GM23338 (cell line): ENCODE data around the gene B4GALT2. TPM values are rescaled to one million over a fixed set of nuclear protein-coding genes. Genes with fewer than 3 reads are reported as not detected.

ENCODE experiments used
- ATAC-seq: fragments of 200-7000 bp; cut with Tn5 transposase; 3 replicates; pipeline ENCODE4 v1.9.1; 2020
- DNase-seq: peaks from one replicate; pipeline ENCODE4 v3.0.0-alpha.2; 2015; ENCODE audit warnings: low spot score
- H2AFZ ChIP-seq: fragments of 200-600 bp; sonication (generic); 2 replicates; pipeline ENCODE4 v1.8.0; 2016; ENCODE audit warnings: antibody characterized with exemption, mild to moderate bottlenecking, moderate library complexity
- H3F3A ChIP-seq: fragments of 200-600 bp; sonication (generic); replicated peaks from 2 replicates; pipeline ENCODE4 v1.8.0; 2017; ENCODE audit warnings: antibody characterized with exemption, mixed run types, low read depth
- H3K27ac ChIP-seq: fragments of 200-600 bp; sonication (generic); 2 replicates; pipeline ENCODE4 v1.6.1; 2016; ENCODE audit warnings: low read depth
- H3K27me3 ChIP-seq: fragments of 200-600 bp; sonication (generic); 2 replicates; pipeline ENCODE4 v1.8.0; 2016; ENCODE audit warnings: mild to moderate bottlenecking, mixed run types, moderate library complexity; ENCODE audit not compliant: insufficient read depth
- H3K36me3 ChIP-seq: fragments of 200-600 bp; sonication (generic); 2 replicates; pipeline ENCODE4 v1.8.0; 2016; ENCODE audit warnings: mild to moderate bottlenecking; ENCODE audit not compliant: insufficient read depth
- H3K4me1 ChIP-seq: fragments of 200-600 bp; sonication (generic); 2 replicates; pipeline ENCODE4 v1.8.0; 2016; ENCODE audit warnings: mild to moderate bottlenecking, moderate library complexity; ENCODE audit not compliant: insufficient read depth
- H3K4me2 ChIP-seq: fragments of 200-600 bp; sonication (generic); 2 replicates; pipeline ENCODE4 v1.7.1; 2017; ENCODE audit warnings: mixed run types
- H3K4me3 ChIP-seq: fragments of 200-600 bp; sonication (generic); 2 replicates; pipeline ENCODE4 v1.6.1; 2016; ENCODE audit warnings: mixed run types
- H3K79me2 ChIP-seq: fragments of 200-600 bp; sonication (generic); replicated peaks from 2 replicates; pipeline ENCODE4 v1.8.0; 2017; ENCODE audit warnings: mild to moderate bottlenecking; ENCODE audit not compliant: insufficient read depth
- H3K9me2 ChIP-seq: fragments of 200-600 bp; sonication (generic); 2 replicates; pipeline ENCODE4 v1.8.0; 2017; ENCODE audit not compliant: insufficient read depth
- H4K20me1 ChIP-seq: fragments of 200-600 bp; sonication (generic); replicated peaks from 2 replicates; pipeline ENCODE4 v1.8.0; 2017; ENCODE audit warnings: mild to moderate bottlenecking; ENCODE audit not compliant: insufficient read depth
- H3K27ac Mint-ChIP-seq: 2 replicates; pipeline ENCODE4 v1.8.0; 2020; ENCODE audit warnings: inconsistent platforms, mild to moderate bottlenecking, moderate library complexity, mixed read lengths
- H3K27me3 Mint-ChIP-seq: 3 replicates; pipeline ENCODE4 v1.8.0; 2022; ENCODE audit warnings: low read depth, mild to moderate bottlenecking, moderate library complexity, mixed read lengths, inconsistent platforms; ENCODE audit not compliant: insufficient read depth, poor library complexity
- H3K36me3 Mint-ChIP-seq: 3 replicates; pipeline ENCODE4 v1.8.0; 2021; ENCODE audit warnings: low read depth, mild to moderate bottlenecking, inconsistent platforms, moderate library complexity, mixed read lengths
- H3K4me1 Mint-ChIP-seq: 3 replicates; pipeline ENCODE4 v1.8.0; 2020; ENCODE audit warnings: mild to moderate bottlenecking, inconsistent platforms, mixed read lengths
- H3K4me3 Mint-ChIP-seq: 3 replicates; pipeline ENCODE4 v1.8.0; 2021; ENCODE audit warnings: moderate library complexity, mild to moderate bottlenecking, inconsistent platforms, mixed read lengths
- H3K9me3 Mint-ChIP-seq: 3 replicates; pipeline ENCODE4 v1.8.0; 2020; ENCODE audit warnings: moderate library complexity, mild to moderate bottlenecking, inconsistent platforms, mixed read lengths
- CREB1 ChIP-seq: fragments of 250-450 bp; sonication (Bioruptor Pico); IDR thresholded peaks from 2 replicates; pipeline ENCODE4 v1.5.0; 2020; ENCODE audit warnings: low read depth, mild to moderate bottlenecking, moderate library complexity
- EZH2 ChIP-seq: fragments of 200-600 bp; sonication (generic); IDR thresholded peaks from one replicate; pipeline ENCODE4 v1.8.0; 2017; ENCODE audit warnings: antibody characterized with exemption, mild to moderate bottlenecking, low read depth; ENCODE audit not compliant: unreplicated experiment
- EZH2phosphoT487 ChIP-seq: fragments of 200-600 bp; sonication (generic); IDR thresholded peaks from one replicate; pipeline ENCODE4 v1.8.1; 2018; ENCODE audit warnings: antibody characterized with exemption; ENCODE audit not compliant: unreplicated experiment
- NANOG ChIP-seq: IDR thresholded peaks from 2 replicates; pipeline ENCODE4 v1.6.1; 2016; ENCODE audit warnings: antibody characterized with exemption, borderline replicate concordance
- STAT1 ChIP-seq: IDR thresholded peaks from one replicate; pipeline ENCODE4 v1.6.1; 2016; ENCODE audit warnings: antibody characterized with exemption; ENCODE audit not compliant: unreplicated experiment
- ZNF114 ChIP-seq: fragments of 250-450 bp; sonication (Bioruptor Pico); IDR thresholded peaks from 2 replicates; pipeline ENCODE4 v1.5.0; 2020; ENCODE audit warnings: mild to moderate bottlenecking, moderate library complexity
- ZNF331 ChIP-seq: fragments of 250-450 bp; sonication (Bioruptor Pico); IDR thresholded peaks from 2 replicates; pipeline ENCODE4 v1.5.0; 2020; ENCODE audit warnings: low read depth, mild to moderate bottlenecking, moderate library complexity
- polyA plus RNA-seq: library from polyadenylated mRNA; unstranded; fragments of >200 nt; fragmentation: Nextera tagmentation; extraction: Ambion mirVana; gene quantifications from 2 replicates; pipeline ENCODE4 v1.2.1, GENCODE V29; 2016
- total RNA-seq: library from RNA; depleted of rRNA; stranded (reverse); fragments of >200 nt; shearing (Covaris generic); gene quantifications from 2 replicates; pipeline ENCODE4 v1.2.3, GENCODE V29; 2014
- TF ChIP-seq, protein P1 (sequence below): fragments of 250-450 bp; sonication (Bioruptor Pico); IDR thresholded peaks from 2 replicates; pipeline ENCODE4 v1.5.0; 2020; ENCODE audit warnings: mild to moderate bottlenecking, moderate library complexity
- TF ChIP-seq, protein P2 (sequence below): IDR thresholded peaks from one replicate; pipeline ENCODE4 v1.6.1; 2018; ENCODE audit warnings: antibody characterized with exemption; ENCODE audit not compliant: unreplicated experiment

B4GALT2 gene
- total and polyA plus RNA-seq, 2 experiments from 2014 or later, result 22.4 to 63.1 TPM

DNA sequence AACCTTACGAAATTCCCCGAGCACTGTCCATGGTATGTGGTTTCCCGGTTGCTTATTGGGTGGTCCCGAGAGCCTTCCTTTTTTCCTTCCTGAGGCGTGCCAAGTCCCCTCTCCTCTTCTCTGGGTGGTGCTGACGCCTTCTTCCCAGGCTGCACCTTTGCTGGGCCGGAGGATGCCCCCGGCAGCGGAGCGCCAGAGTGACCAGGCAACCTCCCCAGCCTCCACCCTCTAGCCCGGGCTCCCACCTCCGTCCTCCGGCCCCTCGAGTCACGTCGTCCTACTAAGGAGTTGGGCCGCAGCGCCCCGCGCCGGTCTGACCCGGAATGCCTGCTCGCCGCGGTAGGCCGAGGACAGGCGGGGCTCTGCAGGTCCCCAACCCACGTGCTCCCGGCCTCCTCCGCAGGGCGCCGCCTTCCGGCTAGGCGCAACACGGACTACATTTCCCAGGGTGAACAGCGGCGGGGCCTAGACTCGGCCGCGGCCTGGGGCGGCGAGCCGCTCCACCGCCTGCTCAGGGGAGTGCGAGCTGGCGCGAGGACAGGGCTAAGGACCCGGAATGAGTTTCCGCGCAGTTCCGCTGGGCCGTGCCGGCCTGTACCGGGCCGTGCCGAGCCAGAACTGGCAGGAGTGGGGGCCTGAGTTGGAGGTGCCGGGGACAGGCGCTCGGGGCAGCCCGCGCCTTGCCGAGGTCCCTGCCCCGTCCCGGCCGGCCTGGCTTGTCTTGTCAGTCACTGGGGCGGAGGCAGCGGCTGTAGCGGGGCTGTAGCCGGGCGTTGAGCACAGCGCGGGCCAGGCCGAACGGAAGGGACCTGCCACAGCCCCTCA lies 32.6 kb upstream of the B4GALT2 start, which contains the start of gene IPO13 (continued):
- TF ChIP-seq, protein P1, sequence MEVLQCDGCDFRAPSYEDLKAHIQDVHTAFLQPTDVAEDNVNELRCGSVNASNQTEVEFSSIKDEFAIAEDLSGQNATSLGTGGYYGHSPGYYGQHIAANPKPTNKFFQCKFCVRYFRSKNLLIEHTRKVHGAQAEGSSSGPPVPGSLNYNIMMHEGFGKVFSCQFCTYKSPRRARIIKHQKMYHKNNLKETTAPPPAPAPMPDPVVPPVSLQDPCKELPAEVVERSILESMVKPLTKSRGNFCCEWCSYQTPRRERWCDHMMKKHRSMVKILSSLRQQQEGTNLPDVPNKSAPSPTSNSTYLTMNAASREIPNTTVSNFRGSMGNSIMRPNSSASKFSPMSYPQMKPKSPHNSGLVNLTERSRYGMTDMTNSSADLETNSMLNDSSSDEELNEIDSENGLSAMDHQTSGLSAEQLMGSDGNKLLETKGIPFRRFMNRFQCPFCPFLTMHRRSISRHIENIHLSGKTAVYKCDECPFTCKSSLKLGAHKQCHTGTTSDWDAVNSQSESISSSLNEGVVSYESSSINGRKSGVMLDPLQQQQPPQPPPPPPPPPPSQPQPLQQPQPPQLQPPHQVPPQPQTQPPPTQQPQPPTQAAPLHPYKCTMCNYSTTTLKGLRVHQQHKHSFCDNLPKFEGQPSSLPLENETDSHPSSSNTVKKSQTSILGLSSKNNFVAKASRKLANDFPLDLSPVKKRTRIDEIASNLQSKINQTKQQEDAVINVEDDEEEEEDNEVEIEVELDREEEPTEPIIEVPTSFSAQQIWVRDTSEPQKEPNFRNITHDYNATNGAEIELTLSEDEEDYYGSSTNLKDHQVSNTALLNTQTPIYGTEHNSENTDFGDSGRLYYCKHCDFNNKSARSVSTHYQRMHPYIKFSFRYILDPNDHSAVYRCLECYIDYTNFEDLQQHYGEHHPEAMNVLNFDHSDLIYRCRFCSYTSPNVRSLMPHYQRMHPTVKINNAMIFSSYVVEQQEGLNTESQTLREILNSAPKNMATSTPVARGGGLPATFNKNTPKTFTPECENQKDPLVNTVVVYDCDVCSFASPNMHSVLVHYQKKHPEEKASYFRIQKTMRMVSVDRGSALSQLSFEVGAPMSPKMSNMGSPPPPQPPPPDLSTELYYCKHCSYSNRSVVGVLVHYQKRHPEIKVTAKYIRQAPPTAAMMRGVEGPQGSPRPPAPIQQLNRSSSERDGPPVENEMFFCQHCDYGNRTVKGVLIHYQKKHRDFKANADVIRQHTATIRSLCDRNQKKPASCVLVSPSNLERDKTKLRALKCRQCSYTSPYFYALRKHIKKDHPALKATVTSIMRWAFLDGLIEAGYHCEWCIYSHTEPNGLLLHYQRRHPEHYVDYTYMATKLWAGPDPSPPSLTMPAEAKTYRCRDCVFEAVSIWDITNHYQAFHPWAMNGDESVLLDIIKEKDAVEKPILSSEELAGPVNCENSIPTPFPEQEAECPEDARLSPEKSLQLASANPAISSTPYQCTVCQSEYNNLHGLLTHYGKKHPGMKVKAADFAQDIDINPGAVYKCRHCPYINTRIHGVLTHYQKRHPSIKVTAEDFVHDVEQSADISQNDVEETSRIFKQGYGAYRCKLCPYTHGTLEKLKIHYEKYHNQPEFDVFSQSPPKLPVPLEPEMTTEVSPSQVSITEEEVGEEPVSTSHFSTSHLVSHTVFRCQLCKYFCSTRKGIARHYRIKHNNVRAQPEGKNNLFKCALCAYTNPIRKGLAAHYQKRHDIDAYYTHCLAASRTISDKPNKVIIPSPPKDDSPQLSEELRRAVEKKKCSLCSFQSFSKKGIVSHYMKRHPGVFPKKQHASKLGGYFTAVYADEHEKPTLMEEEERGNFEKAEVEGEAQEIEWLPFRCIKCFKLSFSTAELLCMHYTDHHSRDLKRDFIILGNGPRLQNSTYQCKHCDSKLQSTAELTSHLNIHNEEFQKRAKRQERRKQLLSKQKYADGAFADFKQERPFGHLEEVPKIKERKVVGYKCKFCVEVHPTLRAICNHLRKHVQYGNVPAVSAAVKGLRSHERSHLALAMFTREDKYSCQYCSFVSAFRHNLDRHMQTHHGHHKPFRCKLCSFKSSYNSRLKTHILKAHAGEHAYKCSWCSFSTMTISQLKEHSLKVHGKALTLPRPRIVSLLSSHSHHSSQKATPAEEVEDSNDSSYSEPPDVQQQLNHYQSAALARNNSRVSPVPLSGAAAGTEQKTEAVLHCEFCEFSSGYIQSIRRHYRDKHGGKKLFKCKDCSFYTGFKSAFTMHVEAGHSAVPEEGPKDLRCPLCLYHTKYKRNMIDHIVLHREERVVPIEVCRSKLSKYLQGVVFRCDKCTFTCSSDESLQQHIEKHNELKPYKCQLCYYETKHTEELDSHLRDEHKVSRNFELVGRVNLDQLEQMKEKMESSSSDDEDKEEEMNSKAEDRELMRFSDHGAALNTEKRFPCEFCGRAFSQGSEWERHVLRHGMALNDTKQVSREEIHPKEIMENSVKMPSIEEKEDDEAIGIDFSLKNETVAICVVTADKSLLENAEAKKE, result no peak
- TF ChIP-seq EZH2, result no peak
- no peak for TF ChIP-seq ZNF114 (CRISPR knock-in tag)
- no peak for TF ChIP-seq STAT1
- no peak for TF ChIP-seq NANOG
- no peak; the same call in 1 of the 2 replicates for TF ChIP-seq CREB1 (CRISPR knock-in tag)

DNA sequence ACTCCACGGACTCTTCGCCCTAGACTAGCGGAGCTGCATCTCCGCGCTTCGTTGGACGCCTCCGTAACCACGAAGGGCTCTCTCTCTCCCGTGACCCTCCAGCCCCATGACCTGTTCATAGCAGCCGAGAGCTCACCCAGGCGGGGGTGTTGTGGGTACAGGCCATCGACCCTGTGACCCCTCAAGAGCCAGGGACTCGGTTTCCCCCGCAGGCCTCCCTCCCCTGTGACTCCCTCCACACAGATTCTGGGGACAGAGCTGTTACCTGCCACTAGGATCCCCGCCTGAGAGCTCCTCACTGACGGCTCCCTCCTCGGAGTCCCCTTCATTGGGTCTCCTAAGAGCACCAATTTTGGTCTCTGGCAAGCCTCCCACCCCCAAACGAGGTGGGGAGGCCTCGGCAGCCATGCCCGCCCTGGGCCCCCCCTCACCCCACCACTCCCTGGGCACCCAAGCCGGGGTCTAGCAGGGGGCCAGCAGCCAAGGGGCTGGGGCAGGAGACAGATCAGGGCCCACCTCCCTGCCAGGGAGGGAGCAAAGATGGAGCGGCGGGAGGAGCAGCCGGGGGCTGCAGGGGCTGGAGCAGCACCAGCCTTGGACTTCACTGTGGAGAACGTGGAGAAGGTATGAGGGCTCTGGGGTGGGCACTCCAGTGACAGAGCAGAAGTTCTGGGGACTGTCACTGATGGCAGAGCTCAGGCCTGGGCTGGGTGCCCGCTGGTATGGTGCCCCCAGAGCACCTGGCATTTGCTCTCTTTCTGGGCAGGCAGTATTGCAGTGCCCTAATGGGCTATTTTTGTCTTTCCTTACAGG lies 31.7 kb upstream of the B4GALT2 start:
- Histone ChIP-seq H3K27me3 (no peaks in the 10 kb centered on the region), H3K36me3 (no peaks in the 10 kb centered on the region), H3K79me2 (no peaks in the 10 kb centered on the region; the same call in 1 of the 2 replicates), H3K4me1 (peaks cover 5% of the 10 kb centered on the region), H3K4me3 (peak overlapping the region; percentile 88), H3K4me2 (peak overlapping the region; percentile 97), H2AFZ (peak overlapping the region; percentile 95), H4K20me1 (no peaks in the 10 kb centered on the region; the same call in 1 of the 2 replicates), H3K27ac (peak overlapping the region; percentile 98; the same call in 1 of the 2 replicates), H3F3A (0 out of 2 replicates have a peak, but pooled peaks cover 7% of the 10 kb centered on the region), H3K9me2 (no peaks in the 10 kb centered on the region)
- peaks cover 7% of the 10 kb centered on the region for H3K27me3 Mint-ChIP-seq
- TF ChIP-seq EZH2phosphoT487 (no peak), ZNF331 (CRISPR knock-in tag) (no peak)
- TF ChIP-seq, protein P2, sequence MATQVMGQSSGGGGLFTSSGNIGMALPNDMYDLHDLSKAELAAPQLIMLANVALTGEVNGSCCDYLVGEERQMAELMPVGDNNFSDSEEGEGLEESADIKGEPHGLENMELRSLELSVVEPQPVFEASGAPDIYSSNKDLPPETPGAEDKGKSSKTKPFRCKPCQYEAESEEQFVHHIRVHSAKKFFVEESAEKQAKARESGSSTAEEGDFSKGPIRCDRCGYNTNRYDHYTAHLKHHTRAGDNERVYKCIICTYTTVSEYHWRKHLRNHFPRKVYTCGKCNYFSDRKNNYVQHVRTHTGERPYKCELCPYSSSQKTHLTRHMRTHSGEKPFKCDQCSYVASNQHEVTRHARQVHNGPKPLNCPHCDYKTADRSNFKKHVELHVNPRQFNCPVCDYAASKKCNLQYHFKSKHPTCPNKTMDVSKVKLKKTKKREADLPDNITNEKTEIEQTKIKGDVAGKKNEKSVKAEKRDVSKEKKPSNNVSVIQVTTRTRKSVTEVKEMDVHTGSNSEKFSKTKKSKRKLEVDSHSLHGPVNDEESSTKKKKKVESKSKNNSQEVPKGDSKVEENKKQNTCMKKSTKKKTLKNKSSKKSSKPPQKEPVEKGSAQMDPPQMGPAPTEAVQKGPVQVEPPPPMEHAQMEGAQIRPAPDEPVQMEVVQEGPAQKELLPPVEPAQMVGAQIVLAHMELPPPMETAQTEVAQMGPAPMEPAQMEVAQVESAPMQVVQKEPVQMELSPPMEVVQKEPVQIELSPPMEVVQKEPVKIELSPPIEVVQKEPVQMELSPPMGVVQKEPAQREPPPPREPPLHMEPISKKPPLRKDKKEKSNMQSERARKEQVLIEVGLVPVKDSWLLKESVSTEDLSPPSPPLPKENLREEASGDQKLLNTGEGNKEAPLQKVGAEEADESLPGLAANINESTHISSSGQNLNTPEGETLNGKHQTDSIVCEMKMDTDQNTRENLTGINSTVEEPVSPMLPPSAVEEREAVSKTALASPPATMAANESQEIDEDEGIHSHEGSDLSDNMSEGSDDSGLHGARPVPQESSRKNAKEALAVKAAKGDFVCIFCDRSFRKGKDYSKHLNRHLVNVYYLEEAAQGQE, result no peak
- no peaks in the 10 kb centered on the region; the same call in 2 of the 3 replicates for H3K36me3 Mint-ChIP-seq
- DNase-seq (no peak), ATAC-seq (peak; percentile 0; the same call in 2 of the 3 replicates)
- peak overlapping the region; percentile 88 for H3K4me3 Mint-ChIP-seq
- H3K9me3 Mint-ChIP-seq, result no peaks in the 10 kb centered on the region
- H3K27ac Mint-ChIP-seq, result peak overlapping the region; percentile 42; the same call in 1 of the 2 replicates
- H3K4me1 Mint-ChIP-seq, result peaks cover 29% of the 10 kb centered on the region
